Psoas muscle (tissue), 8 donors: ENCODE measurements around the gene CST3. TPM values are rescaled to one million over a fixed set of nuclear protein-coding genes. Genes with fewer than 3 reads are reported as not detected.
A peak's percentile ranks its signal among the peaks of the same experiment; 100 is the strongest.

Experiments used
- ATAC-seq, 4 donors: fragments of 200-7000 bp; cut with Tn5 transposase; one replicate each; pipeline ENCODE4 v1.9.1; 2020; ENCODE audit warnings: moderate library complexity in 3 of 4, mild to moderate bottlenecking in 2 of 4
- DNase-seq, 2 donors: peaks; one replicate each; pipeline ENCODE4 v3.0.0-alpha.2; 2020
- H3K27ac ChIP-seq: fragments of 200-600 bp; one replicate; pipeline ENCODE4 v1.8.0; 2022
- H3K27me3 ChIP-seq, 3 donors: fragments of 200-600 bp in 1 of 3; one replicate each; pipeline versions ENCODE4 v1.6.1 to v1.8.0; 2013 to 2022; ENCODE audit warnings: low read length in 2 of 3, mild to moderate bottlenecking in 2 of 3, moderate library complexity in 1 of 3; ENCODE audit not compliant: insufficient read depth in 3 of 3
- H3K36me3 ChIP-seq, 2 donors: fragments of 200-600 bp in 1 of 2; one replicate each; pipeline versions ENCODE4 v1.6.1 to v1.8.0; 2013 to 2022; ENCODE audit warnings: low read depth in 1 of 2, mild to moderate bottlenecking in 1 of 2, moderate library complexity in 1 of 2; ENCODE audit not compliant: insufficient read depth in 1 of 2
- H3K4me1 ChIP-seq: fragments of 200-600 bp; one replicate; pipeline ENCODE4 v1.8.0; 2022
- H3K4me3 ChIP-seq: fragments of 200-600 bp; one replicate; pipeline ENCODE4 v1.8.0; 2022; ENCODE audit warnings: mild to moderate bottlenecking
- H3K9me3 ChIP-seq: fragments of 200-600 bp; one replicate; pipeline ENCODE4 v1.8.0; 2022
- CTCF ChIP-seq: fragments of 200-600 bp; IDR thresholded peaks from one replicate; pipeline ENCODE4 v1.8.0; 2022; ENCODE audit warnings: antibody characterized with exemption
- WGBS, 3 donors: extraction: QIAGEN DNeasy Blood & Tissue Kit; methylation state at CpG; one replicate each; pipeline versions ENCODE4 v1.1.6 to v1.1.7; 2013; 5-methylcytosine and 5-hydroxymethylcytosine counted together
- intact Hi-C, 2 donors: fragments of 100-400 bp; cut with DNase I; formaldehyde crosslinking; loops; one replicate each; pipeline versions ENCODE4 v1.11.0 to v1.14.2; 2022
- polyA plus RNA-seq, 3 donors: library from polyadenylated mRNA; stranded (reverse); fragments of 200-250 nt; gene quantifications; one replicate each; pipeline ENCODE4 v1.2.3, GENCODE V29; 2013
- total RNA-seq, 4 donors: library from RNA; stranded (reverse); fragmentation: NEBNext Ultra II Directional in 2 of 4; extraction: Animal tissue kit (Norgen Biotek cat#: 25700) in 2 of 4; gene quantifications; one replicate each; pipeline versions ENCODE4 v1.2.1 to v1.2.4, GENCODE V29; 2021 to 2023
- donor health status: healthy with polysubstance abuse.
- donor health status: DM: no; HTN: no; CAD: no; lungs with moderate emphysema.
- donor health status: Bipolar disorder and iron deficiency.
- donor health status: healthy.
- donor health status: DM: yes; HTN: yes; CAD: no.
- donor health status: DM: no; HTN: no; CAD: no.
- donor health status: DM: no; HTN: no; CAD: no.
- donor health status: DM: yes; HTN: yes; CAD: no.

CST3 gene
- total and polyA plus RNA-seq, 7 donors = 374 to 713 (median 422) TPM

GRCh38 chr20:23643659-23644058, 5.9 kb upstream of the CST3 start:
- TF ChIP-seq CTCF = no peak
- H3K4me3 ChIP-seq = no peak overlapping the region
- H3K4me1 ChIP-seq = peaks cover 33% of the 10 kb centered on the region
- 83 to 91% (median 88%) methylated on average over 6 of the region's 6 CpGs for WGBS, 3 donors
- H3K27ac ChIP-seq = no peak overlapping the region
- no peaks in the 10 kb centered on the region for H3K9me3 ChIP-seq
- intact Hi-C loops = no loop called here
- DNase-seq = no peak
- H3K36me3 ChIP-seq = no peaks in the 10 kb centered on the region
- no peaks in the 10 kb centered on the region for H3K27me3 ChIP-seq
- no peak for ATAC-seq

- Histone ChIP-seq H3K36me3 (no peaks in the 10 kb centered on the region), H3K4me3 (no peak overlapping the region), H3K27me3 (no peaks in the 10 kb centered on the region), H3K9me3 (no peaks in the 10 kb centered on the region), H3K27ac (peak overlapping the region; percentile 83), H3K4me1 (peaks cover 33% of the 10 kb centered on the region)
- intact Hi-C loops = loop anchor here in 1 of 2 donors (1.0 kb wide), 1 partner anchor 284 kb away; no protein-coding TSS in a partner anchor
- ATAC-seq (peak; percentile 81 to 85 (median 84)), DNase-seq (peak; percentile 72 to 89)
- WGBS, 3 donors = 16 to 26% (median 19%) methylated on average over 12 of the region's 12 CpGs
- no peak for TF ChIP-seq CTCF
Observed at GRCh38 chr20:23641936-23642751, 4.4 kb upstream of the CST3 start.

- no peaks in the 10 kb centered on the region for H3K27me3 ChIP-seq
- no peak for TF ChIP-seq CTCF
- intact Hi-C loops = no loop called here
- DNase-seq (no peak), ATAC-seq (no peak)
- H3K36me3 ChIP-seq = no peaks in the 10 kb centered on the region
- H3K4me1 ChIP-seq = peaks cover 41% of the 10 kb centered on the region
- no peak overlapping the region for H3K4me3 ChIP-seq
- WGBS, 3 donors = 52 to 58% (median 57%) methylated on average over 11 of the region's 11 CpGs
- H3K27ac ChIP-seq = peak overlapping the region; percentile 83
- no peaks in the 10 kb centered on the region for H3K9me3 ChIP-seq
Observed at GRCh38 chr20:23640671-23641667, 3.2 kb upstream of the CST3 start.

- intact Hi-C loops = no loop called here
- Histone ChIP-seq H3K4me1 (peaks cover 45% of the 10 kb centered on the region), H3K4me3 (no peak overlapping the region), H3K36me3 (no peaks in the 10 kb centered on the region), H3K27me3 (no peaks in the 10 kb centered on the region), H3K9me3 (no peaks in the 10 kb centered on the region), H3K27ac (no peak overlapping the region)
- DNase-seq = no peak
- no peak for ATAC-seq
- 84 to 86% (median 84%) methylated on average over 8 of the region's 8 CpGs for WGBS, 3 donors
- TF ChIP-seq CTCF = no peak
Observed at GRCh38 chr20:23640018-23640601, 2.4 kb upstream of the CST3 start.
